Stimulated activated CD8-positive, alpha-beta memory T cell treated with anti-CD3 and anti-CD28 coated beads, Interleukin-15, amount 100 ng/mL, for 24 hours (primary cell): ENCODE measurements around the gene REXO4.
"Not testable (repeated sequence)": the region's sequence is repeated elsewhere in the genome, so short reads cannot be mapped to it uniquely, and the experiment has no call there.

ENCODE experiments used
- DNase-seq: peaks from one replicate; pipeline ENCODE4 v3.0.0-alpha.2; 2020; ENCODE audit warnings: low read depth

The REXO4 gene

DNA sequence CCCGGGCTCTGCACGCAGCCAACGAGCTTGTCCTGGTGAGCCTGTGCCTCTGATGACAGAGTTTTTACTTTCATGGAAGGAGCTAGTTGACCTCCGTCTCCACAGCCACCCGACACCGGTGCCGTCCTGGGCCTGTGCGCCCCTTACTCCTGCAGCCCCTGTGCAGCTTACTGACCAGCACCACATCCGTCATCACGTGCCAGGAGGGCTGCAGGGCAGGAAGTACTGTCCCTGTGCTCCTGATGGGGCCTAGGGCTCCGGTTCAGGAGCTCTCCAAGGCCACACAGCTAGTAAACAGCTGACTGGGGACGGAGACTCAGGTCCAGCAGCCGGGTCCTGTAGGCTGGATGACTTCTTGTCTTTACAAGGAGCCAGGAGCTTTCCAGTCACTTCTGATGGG is 31.5 kb downstream of the REXO4 start:
- no peak for DNase-seq

DNA sequence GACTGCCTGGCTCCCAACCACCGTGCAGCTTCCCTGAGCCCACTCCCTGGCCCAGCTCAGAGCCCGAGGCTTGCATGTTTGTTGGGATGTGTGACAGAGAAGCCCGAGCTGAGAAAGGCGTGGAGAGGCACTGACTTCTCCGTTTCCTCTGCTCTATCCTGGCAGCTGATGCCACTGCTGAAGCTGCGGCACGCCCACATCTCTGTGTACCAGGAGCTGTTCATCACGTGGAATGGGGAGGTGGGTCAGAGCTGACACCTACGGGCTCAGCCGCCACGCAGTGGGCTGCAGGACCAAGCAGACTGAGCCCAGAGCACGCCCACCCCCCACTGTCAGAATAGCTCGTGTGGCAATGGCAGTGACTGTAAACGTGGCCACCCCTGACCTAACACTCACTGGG is 32.4 kb downstream of the REXO4 start:
- no peak for DNase-seq

GRCh38 chr9:133384736-133385321 is 33.0 kb downstream of the REXO4 start:
- DNase-seq = no peak

DNA sequence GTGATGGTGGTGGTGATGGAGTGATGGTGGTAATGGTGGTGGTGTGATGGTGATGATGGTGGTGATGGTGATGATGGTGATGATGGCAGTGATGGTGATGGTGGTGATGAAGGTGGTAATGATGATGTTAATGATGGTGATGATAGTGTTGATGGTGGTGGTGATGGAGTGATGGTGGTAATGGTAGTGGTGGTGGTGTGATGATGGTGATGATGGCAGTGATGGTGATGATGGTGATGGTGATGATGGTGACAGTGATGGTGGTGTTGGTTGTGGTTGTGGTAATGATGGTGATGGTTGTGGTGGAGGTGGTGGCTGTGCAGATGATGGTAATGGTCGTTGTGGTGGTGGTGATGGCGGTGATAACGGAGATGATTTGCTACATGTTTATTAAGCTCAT is 34.4 kb downstream of the REXO4 start:
- no peak for DNase-seq

- DNase-seq = no peak
Measured at GRCh38 chr9:133382507-133383141, 35.2 kb downstream of the REXO4 start.

DNA sequence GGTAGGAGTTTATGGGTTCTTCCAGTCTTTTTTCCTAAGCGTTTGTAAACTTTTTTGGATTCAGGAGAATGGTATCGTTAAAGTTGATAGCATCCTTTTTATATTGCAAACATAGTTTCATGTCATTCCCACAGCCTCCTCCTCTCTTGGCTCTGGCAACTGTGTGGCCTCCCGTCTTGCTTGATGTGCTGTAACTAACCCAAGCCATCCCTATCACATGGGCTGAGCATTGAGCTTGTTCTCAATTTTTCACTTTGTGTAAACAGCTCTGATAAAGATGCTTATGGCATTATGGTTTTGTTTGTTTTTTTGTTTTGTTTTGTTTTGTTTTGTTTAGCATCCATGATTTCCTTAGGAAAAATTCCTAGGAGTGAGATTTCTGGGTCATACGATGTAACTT is 37.1 kb downstream of the REXO4 start:
- no peak for DNase-seq

DNA sequence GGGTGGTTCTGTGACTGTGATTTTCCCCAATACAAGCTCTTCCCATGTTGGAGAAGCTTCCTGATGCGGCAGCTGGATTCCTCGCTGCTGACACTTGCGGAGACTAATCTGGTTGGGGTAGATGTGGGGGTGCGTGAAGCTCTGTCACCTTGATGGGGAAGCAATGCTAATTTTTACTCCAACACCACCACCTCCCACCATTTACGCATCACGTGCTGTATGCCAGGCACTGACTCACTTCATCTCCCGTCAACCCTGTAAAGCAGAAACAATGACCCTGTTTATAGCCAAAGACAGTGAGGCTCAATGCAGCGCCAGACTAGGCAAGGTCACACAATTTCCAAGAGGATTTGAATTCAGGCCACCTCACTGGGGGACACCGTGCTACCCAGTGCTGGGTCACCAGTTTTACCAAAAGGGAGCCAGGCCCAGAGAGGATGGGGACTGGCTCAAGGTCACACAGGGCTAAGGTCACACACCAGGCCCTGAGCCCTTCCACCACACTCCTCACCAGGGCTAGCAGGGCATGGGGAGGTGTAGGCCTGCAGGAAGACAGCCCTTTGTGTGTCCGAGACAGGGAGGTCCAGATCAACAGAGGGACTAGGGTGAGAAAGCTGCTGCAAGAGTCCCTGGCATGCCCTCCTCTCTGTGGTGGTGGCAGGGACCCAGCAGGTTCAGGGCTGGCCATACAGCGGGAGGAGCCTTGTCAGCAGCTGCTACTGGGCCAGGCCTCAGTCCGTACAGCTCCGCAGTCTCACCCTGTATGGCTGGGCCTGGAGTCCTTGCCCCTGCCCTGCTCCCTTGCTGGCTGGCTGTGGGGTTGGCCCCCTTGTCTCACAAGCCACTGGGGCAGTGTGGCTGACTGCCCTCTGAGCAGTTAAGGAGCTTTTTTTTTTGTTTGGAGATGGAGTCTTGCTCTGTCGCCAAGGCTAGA is 38.4 kb downstream of the REXO4 start:
- DNase-seq = no peak

DNA sequence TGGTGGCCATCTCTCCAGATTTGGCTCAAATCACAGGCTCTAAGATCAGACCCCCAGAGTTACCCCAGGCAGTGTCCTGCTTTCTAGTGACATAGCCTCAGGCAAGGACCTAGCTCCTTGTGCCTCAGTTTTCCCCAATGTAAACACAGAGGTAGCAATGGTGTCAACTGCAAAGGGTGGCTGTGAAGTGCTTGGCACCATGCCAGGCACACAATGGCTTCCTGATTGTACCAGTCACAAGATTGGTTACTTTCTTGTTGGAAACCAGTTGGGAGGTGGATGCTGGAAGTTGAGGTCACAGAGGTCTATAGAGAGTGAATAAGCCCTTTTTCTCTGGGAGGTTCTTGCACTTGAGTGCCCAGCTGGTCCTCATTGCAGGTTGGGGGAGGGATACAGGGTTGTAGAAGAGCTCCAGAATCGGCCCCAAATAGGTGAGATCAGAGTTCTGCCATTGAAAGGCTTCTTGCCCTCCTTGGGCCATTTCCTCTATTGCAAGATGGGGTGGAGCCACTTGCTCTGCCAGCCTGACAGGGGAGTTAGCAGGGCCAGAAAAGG is 39.3 kb downstream of the REXO4 start:
- DNase-seq = no peak

- no peak for DNase-seq
Measured at GRCh38 chr9:133377721-133378216, 40.0 kb downstream of the REXO4 start.

DNA sequence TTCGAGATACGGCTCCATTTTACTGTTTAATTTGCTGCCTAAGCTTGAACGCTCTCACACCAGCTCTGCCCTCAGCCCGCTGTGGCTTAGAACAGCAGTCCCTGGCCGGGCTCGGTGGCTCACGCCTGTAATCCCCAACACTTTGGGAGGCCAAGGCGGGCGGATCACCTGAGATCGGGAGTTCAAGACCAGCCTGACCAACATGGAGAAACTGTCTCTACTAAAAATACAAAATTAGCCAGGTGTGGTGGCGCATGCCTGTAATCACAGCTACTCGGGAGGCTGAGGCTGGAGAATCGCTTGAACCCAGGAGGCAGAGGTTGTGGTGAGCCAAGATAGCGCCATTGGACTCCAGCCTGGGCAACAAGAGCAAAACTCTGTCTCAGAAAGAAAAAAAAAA is 40.5 kb downstream of the REXO4 start:
- DNase-seq = not testable (repeated sequence)

DNA sequence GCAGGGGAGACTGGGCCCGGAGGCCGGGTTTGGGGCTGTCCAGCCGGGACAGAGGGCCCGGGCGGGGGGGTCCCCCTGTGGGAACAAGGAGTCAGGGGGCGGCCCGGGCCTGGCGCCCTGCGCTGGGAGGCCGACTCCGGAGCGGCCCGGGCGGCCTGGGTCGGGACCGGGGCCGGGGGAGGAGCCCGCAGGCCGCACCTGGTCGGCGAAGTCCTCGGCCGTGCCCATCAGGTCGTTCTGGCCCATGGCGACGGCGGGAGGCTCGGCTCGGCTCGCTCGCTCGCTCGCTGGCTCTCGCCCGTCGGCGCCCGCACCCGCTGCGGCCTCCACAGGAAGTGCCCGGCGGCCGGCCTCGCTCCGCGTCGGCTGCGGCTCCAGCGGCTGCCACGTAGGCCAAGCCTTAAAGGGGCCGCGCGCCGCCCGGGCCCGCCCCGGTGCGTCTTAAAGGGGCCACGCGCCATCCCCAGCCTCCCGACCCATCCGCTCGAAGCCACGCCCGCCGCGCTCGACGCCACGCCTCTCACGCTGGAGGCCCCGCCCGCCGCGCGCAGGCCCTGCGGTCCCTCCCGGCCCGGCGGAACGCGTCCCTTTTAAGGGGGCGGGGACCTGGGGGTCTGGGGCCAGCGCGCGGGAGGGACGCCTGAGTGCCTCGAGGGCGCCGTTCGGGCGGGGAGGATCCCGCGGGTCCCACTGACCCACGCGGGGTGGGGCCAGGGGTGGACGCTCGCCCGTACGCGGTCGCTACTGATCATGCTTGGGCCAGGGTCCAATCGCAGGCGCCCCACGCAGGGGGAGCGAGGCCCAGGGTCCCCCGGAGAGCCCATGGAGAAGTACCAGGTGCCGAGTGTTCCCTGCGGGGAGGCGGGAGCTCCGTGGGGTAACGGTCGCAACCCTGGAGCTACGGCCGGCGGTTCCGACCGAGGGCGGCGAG is 41.8 kb downstream of the REXO4 start, which contains the start of the genes STKLD1 and SURF4:
Gene STKLD1, plus strand, starts transcription at position 643 of the 931 bp plus-strand sequence. Its CDS starts 108 bp downstream, at position 751.
Gene SURF4, minus strand, starts transcription at position 337 of the 931 bp plus-strand sequence. Its CDS starts 91 bp downstream, at position 246.
- DNase-seq = peak; percentile 93

GRCh38 chr9:133375116-133375723 is 42.6 kb downstream of the REXO4 start:
- no peak for DNase-seq

- DNase-seq = no peak
Measured at GRCh38 chr9:133374612-133375115, 43.1 kb downstream of the REXO4 start.

- no peak for DNase-seq
Measured at GRCh38 chr9:133372144-133372543, 45.7 kb downstream of the REXO4 start.

DNA sequence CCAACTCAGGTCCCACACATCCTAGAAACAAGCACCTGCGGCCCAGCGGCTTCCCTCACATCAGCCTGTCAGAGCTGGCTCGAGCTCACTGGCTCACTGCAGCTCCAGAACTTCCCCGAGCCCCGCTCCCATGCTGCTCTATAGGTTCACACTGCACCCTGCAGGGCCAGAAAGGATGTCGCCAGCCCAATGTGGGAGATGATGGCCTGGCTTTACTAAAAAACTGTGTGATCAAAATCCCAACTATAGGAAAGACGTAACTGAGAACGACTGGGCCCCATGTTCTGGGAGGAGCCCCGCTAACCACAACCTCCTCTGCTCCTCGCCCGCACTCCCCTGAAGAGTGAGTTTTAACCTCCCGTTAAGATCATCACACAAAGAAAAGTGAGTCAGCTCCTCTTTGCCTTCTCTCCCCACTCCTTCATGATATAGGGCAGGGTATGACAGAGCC is 46.5 kb downstream of the REXO4 start:
- no peak for DNase-seq

- DNase-seq = no peak
Measured at GRCh38 chr9:133370685-133371084, 47.1 kb downstream of the REXO4 start.

DNA sequence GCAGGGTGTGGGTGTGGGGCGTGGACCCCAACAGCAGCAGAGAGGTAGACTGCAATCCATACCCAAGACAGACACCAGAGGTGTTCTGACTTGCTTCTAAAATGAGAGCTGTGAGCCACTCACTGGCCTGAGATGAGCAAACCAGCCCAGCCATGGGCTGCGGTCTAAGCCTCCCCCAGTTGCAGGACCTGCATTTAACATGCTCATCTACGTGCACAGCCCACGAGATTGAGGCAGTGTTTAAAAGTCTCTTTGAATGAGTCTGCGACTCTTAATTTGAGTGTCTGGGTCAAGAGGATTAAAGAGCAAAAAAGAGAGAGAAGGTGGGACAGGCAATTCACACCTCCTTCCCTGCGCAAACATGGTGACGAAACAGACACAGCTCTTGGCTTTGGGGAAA is 47.9 kb downstream of the REXO4 start:
- no peak for DNase-seq

GRCh38 chr9:133369422-133369821 is 48.4 kb downstream of the REXO4 start:
- no peak for DNase-seq

- DNase-seq = no peak
Measured at GRCh38 chr9:133368249-133368881, 49.4 kb downstream of the REXO4 start.

DNA sequence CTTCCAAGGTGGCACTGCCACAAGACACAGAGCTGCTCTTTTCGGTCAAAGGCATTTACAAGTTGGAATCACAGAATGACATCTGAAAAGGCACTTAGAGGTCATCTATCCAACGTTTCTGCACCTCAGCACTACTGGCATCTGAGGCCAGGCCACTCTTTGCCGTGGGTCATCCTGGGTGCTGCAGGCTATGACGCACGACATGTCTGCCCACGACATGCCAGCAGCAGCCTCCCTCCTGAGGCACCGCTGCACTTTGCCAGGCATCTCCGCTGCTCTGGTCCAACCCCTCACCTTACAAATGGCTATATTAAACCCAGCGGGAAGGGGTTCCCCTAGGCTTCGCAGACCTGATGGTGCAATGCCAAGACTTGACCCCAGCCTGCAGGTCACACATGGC is 50.0 kb downstream of the REXO4 start:
- DNase-seq = no peak
